ENCODE measurements around the gene ARHGEF12. TPM values are rescaled to one million over a fixed set of nuclear protein-coding genes. Genes with fewer than 3 reads are reported as not detected.

Gene ARHGEF12
- total RNA-seq, 2 experiments from 2014 or later = 8.1 to 9.2 TPM

DNA sequence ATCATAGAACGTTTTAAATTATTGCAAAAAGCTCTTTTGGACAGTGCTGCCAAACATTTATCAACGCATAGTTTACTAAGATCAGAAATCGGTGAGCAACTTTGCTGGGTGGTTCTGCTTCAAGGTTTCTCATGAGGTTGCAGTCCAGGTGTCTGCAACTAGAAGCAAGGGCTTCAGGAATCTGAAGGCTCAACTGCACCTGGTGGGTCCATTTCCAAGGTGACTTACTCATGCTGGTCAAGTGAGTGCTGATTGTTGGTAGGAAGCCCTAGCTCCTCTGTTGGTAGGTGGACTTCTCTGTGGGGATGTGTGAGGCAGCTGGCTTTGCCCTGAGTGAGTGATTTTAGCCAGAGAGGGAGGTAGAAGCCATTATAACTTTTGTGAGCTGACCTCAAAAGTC, 22.5 kb downstream of the ARHGEF12 start:
- CTCF ChIA-PET = no interaction called here
- Mint-ChIP-seq H3K4me3 (no peak overlapping the region), H3K27ac (no peak overlapping the region), H3K4me1 (no peaks in the 10 kb centered on the region), H3K36me3 (ENCODE audit: low read depth) (no peaks in the 10 kb centered on the region), H3K9me3 (peaks cover 3% of the 10 kb centered on the region), H3K27me3 (peaks cover 41% of the 10 kb centered on the region)
- no peak for DNase-seq
- POLR2A ChIA-PET = no interaction called here

DNA sequence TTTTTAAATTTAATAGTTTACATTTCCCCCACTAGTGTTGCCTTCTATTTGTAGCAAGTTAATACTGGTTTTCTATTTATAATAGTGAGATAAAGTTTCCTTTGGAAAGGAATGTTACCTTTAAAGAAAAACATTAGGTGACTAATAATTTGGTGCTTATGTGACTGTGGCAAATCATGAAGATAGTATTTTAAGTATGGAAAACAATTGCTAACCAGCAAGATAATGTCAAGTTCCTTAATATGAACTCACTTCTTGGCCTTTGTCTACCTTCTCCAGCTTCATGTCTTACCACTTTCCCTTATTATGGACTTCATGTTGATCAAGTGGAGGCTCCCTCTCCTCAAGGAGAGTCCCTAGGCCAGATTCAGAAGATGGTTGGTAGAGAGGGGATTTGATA, 27.2 kb downstream of the ARHGEF12 start:
- Mint-ChIP-seq H3K36me3 (ENCODE audit: low read depth) (no peaks in the 10 kb centered on the region), H3K4me1 (no peaks in the 10 kb centered on the region), H3K27me3 (peaks cover 30% of the 10 kb centered on the region), H3K27ac (no peak overlapping the region), H3K9me3 (no peaks in the 10 kb centered on the region), H3K4me3 (no peak overlapping the region)
- POLR2A ChIA-PET = no interaction called here
- DNase-seq = no peak
- CTCF ChIA-PET = no interaction called here

DNA sequence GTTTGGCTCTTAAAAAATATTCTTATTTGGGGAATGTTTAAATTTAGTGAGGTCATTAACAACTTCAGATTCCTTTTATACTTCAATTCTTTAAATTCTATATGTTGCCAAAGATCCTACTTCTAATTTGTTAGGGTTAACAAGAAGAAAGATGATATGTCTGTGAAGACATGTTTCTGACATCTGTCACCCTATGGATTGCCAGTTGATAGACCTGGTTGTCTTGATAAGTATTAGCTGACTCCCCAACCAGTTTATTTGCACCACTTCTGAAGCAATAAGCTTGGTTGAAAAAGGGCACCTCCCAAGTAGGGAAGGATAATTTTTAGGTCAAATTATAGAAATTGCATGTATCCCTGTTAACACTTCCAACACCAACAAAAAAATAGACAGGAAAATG, 29.3 kb downstream of the ARHGEF12 start:
- no peak for DNase-seq
- H3K4me1 Mint-ChIP-seq = no peaks in the 10 kb centered on the region
- ChIA-PET CTCF (no interaction called here), POLR2A (no interaction called here)
- no peaks in the 10 kb centered on the region for H3K9me3 Mint-ChIP-seq
- no peak overlapping the region for H3K4me3 Mint-ChIP-seq
- H3K27ac Mint-ChIP-seq = no peak overlapping the region
- H3K27me3 Mint-ChIP-seq = peaks cover 22% of the 10 kb centered on the region
- H3K36me3 Mint-ChIP-seq (ENCODE audit: low read depth) = no peaks in the 10 kb centered on the region

DNA sequence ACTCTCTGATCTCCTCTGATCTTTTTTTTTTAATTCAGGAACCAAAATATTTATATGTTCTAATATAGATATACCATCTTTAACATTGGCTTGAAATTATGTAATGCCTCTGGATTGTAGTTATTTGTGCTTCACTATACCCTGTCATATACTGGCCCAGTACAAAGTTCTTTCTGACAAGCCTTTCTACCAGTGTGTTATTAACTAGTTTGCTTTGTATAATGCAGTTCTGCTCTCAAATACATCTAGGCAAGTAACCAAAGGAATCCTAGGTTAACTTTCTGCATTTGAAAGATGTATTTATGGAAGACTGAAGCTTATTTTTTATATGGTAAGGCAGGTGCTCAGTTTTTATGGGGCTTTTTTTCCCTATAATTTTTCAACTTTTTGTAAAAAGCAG, 36.1 kb downstream of the ARHGEF12 start:
- H3K9me3 Mint-ChIP-seq = no peaks in the 10 kb centered on the region
- ChIA-PET CTCF (no interaction called here), POLR2A (no interaction called here)
- H3K4me1 Mint-ChIP-seq = no peaks in the 10 kb centered on the region
- no peak overlapping the region for H3K27ac Mint-ChIP-seq
- peaks cover 16% of the 10 kb centered on the region for H3K27me3 Mint-ChIP-seq
- no peaks in the 10 kb centered on the region for H3K36me3 Mint-ChIP-seq (ENCODE audit: low read depth)
- H3K4me3 Mint-ChIP-seq = no peak overlapping the region
- no peak for DNase-seq

DNA sequence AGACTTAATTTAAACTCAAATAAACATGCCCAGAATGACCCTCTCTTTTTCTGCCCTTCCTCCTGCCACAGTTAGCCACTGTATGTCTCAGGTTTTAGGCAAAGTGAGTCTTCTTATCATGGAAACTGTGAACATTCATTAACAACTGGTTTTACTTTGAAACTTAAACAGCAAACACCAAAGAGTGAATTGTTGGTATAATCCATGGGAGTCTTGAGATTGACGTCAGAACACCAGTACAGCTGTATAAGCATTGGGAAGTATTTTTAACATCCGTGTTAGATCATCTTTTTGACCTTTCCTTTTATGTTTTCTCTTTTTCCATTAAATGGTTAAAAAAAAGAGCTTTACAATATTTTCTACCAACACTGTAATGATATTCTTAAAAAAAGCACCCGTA, 38.9 kb downstream of the ARHGEF12 start:
- no peaks in the 10 kb centered on the region for H3K4me1 Mint-ChIP-seq
- H3K36me3 Mint-ChIP-seq (ENCODE audit: low read depth) = no peaks in the 10 kb centered on the region
- H3K9me3 Mint-ChIP-seq = peaks cover 9% of the 10 kb centered on the region
- CTCF ChIA-PET = interaction anchor here (0.6 to 1.3 kb wide), 2 partner anchors 20 to 907 kb away, joined by 3 to 4 read pairs; no protein-coding TSS in a partner anchor
- POLR2A ChIA-PET = no interaction called here
- DNase-seq = no peak
- peaks cover 23% of the 10 kb centered on the region for H3K27me3 Mint-ChIP-seq
- no peak overlapping the region for H3K4me3 Mint-ChIP-seq
- H3K27ac Mint-ChIP-seq = no peak overlapping the region

DNA sequence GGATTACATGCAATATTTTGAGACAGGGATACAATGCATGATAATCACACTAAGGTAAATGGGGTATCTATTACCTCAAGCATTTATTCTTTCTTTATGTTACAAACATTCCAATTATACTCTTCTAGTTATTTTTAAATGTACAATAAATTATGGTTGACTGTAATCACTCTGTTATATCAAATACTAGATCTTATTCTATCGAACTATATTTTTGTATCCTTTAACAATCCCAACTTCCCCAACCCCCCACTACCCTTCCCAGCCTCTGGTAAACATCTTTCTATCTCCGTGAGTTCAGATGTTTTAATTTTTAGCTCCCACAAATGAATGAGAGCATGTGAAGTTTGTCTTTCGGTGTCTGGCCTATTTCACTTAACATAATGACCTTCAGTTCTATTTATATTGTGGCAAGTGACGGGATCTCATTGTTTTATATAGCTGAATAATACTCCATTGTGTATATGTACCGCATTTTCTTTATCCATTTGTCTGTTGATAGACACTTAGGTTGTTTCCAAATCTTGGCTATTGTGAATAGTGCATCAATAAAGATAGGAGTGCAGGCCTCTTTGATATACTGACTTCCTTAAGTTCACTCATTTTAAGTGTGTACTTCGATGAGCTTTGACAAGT, 40.5 kb downstream of the ARHGEF12 start:
- no peak for DNase-seq
- H3K27ac Mint-ChIP-seq = no peak overlapping the region
- H3K27me3 Mint-ChIP-seq = peaks cover 29% of the 10 kb centered on the region
- no peaks in the 10 kb centered on the region for H3K36me3 Mint-ChIP-seq (ENCODE audit: low read depth)
- POLR2A ChIA-PET = no interaction called here
- peaks cover 9% of the 10 kb centered on the region for H3K9me3 Mint-ChIP-seq
- no peak overlapping the region for H3K4me3 Mint-ChIP-seq
- H3K4me1 Mint-ChIP-seq = no peaks in the 10 kb centered on the region
- CTCF ChIA-PET = interaction anchor here (0.5 kb wide), 1 partner anchor 116 kb away, joined by 3 read pairs; no protein-coding TSS in a partner anchor

DNA sequence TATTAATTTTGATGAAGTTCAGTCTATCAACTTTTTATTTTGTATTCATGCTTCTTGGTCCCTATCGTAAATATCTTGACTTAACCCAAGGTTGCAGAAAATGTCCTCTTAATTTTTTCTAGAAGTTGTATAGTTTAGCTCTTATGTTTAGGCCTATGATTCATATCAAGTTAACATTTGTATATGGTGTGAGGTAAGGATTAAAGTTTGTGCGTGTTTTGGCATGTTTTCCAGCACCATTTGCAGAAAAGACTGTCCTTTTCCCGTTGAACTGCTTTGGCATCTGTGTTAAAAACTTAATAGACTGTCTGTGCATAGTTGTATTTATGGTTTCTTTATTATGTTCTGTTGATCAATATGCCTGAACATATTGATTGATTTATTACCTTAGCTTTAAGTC, 42.3 kb downstream of the ARHGEF12 start:
- Mint-ChIP-seq H3K4me1 (no peaks in the 10 kb centered on the region), H3K36me3 (ENCODE audit: low read depth) (no peaks in the 10 kb centered on the region), H3K27ac (no peak overlapping the region), H3K4me3 (no peak overlapping the region), H3K27me3 (peaks cover 28% of the 10 kb centered on the region), H3K9me3 (peaks cover 9% of the 10 kb centered on the region)
- CTCF ChIA-PET = no interaction called here
- no peak for DNase-seq
- POLR2A ChIA-PET = no interaction called here

DNA sequence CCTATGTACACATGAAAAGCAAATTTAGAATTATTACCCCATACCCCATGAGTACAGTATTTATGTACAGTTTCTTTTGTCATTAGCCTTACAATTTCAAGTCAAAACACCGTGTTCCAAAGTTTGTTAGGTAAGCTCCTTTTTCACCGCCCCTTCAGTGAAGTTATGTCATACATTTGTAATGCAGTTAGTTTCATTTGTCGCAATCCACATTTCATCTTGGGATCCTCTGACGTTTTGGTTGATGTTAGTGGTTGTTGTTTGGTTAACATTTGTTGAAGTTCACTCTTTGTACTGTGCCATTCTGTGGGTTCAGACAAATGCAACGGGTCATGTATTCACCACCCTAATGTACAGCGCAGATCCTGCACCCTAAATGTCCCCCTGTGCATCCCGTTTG, 45.2 kb downstream of the ARHGEF12 start:
- ChIA-PET POLR2A (no interaction called here), CTCF (no interaction called here)
- H3K36me3 Mint-ChIP-seq (ENCODE audit: low read depth) = no peaks in the 10 kb centered on the region
- H3K27ac Mint-ChIP-seq = no peak overlapping the region
- H3K27me3 Mint-ChIP-seq = peaks cover 39% of the 10 kb centered on the region
- H3K4me1 Mint-ChIP-seq = no peaks in the 10 kb centered on the region
- DNase-seq = no peak
- H3K9me3 Mint-ChIP-seq = peaks cover 9% of the 10 kb centered on the region
- no peak overlapping the region for H3K4me3 Mint-ChIP-seq

DNA sequence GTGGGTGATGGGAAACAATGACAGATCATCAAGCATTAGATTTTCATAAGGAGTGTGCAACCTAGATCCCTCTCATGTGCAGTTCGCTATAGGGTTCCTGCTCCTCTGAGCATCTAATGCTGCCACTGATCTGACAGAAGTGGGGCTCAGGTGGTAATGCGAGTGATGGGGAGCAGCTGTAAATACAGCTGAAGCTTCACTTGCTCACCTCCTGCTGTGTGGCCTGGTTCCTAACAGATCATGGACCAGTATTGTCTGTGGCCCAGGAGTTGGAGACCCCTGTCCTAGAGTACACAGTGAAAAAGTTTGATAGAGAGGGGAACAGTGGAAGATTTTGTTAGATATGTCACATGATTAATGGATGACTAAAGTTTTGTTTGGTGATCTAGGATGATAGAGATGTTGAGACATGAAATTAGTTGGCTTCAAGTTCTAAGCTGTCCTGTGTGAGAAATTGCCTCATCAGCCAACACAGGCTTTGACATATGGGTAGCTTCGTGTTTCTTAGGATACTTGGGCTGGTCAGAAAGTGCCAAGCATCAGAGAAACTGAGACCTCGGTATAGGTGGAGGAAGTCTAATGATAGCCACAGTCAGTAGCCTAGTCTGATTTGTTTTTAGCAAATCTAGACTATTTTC, 47.4 kb downstream of the ARHGEF12 start:
- H3K27ac Mint-ChIP-seq = no peak overlapping the region
- peaks cover 39% of the 10 kb centered on the region for H3K27me3 Mint-ChIP-seq
- CTCF ChIA-PET = no interaction called here
- POLR2A ChIA-PET = no interaction called here
- no peak overlapping the region for H3K4me3 Mint-ChIP-seq
- no peak for DNase-seq
- no peaks in the 10 kb centered on the region for H3K4me1 Mint-ChIP-seq
- no peaks in the 10 kb centered on the region for H3K36me3 Mint-ChIP-seq (ENCODE audit: low read depth)
- H3K9me3 Mint-ChIP-seq = peaks cover 3% of the 10 kb centered on the region

DNA sequence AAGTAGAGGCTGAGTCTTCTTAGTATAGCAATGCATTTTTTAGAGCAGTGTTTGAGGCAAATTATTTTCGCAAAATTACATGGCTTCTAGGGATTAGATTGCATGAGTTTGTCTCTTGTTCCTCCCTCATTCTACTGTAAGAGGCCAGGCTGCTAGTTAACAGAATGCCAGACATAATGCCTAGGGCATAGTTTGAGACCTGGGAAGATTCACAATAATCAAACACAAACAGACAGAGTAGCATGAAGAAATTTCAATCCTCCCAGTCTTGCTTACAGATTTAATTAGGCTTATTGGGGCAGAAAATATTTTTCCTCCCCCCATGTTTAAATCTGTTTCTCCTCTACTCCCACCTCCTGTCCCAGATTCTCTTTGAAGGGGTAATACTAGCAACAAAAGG, 48.3 kb downstream of the ARHGEF12 start:
- Mint-ChIP-seq H3K27me3 (peaks cover 44% of the 10 kb centered on the region), H3K36me3 (ENCODE audit: low read depth) (no peaks in the 10 kb centered on the region), H3K27ac (no peak overlapping the region), H3K9me3 (no peaks in the 10 kb centered on the region), H3K4me1 (no peaks in the 10 kb centered on the region), H3K4me3 (no peak overlapping the region)
- ChIA-PET CTCF (no interaction called here), POLR2A (no interaction called here)
- DNase-seq = no peak

DNA sequence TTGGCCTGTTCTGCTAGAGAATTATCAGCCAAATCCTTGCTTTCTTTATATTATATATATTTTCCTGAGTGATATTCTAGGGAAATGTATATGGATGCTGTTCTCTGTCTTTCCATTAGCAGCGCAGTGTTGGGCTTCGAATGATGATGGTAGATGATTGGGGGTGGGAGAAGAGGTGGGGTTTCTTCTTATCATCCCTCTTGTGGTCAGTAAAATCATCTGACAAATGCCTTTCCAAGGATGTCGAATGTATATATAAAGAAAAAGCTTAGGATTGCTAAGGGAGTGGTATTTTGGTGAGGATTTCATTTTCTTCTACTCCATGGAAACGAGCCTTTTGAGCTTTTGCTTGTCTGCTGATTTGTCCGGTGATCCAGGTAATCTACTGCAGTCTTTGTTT, 48.9 kb downstream of the ARHGEF12 start:
- Mint-ChIP-seq H3K27me3 (peaks cover 45% of the 10 kb centered on the region), H3K9me3 (no peaks in the 10 kb centered on the region), H3K36me3 (ENCODE audit: low read depth) (no peaks in the 10 kb centered on the region), H3K4me3 (no peak overlapping the region), H3K4me1 (no peaks in the 10 kb centered on the region), H3K27ac (no peak overlapping the region)
- ChIA-PET CTCF (no interaction called here), POLR2A (no interaction called here)
- DNase-seq = no peak

DNA sequence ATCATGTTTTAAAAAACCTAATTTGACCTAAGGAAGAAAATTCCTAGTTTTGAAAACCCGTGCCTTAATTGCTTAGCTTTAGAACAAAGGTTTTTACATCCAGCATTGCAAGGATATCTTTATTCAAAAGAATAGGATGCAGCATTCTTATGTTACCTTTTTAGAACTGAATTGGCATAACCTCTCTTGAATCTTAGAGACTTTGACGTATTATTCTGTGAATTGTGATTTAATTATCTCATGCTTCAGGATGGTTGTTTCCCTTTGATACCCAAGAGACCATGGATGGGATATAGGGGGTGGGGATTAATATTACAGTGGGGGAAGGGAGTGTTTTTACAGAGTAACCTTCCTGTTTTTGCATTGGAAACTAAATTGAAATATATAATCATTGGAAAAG, 49.4 kb downstream of the ARHGEF12 start:
- no peak for DNase-seq
- H3K9me3 Mint-ChIP-seq = no peaks in the 10 kb centered on the region
- no peak overlapping the region for H3K4me3 Mint-ChIP-seq
- no peaks in the 10 kb centered on the region for H3K36me3 Mint-ChIP-seq (ENCODE audit: low read depth)
- CTCF ChIA-PET = no interaction called here
- POLR2A ChIA-PET = no interaction called here
- peaks cover 50% of the 10 kb centered on the region for H3K27me3 Mint-ChIP-seq
- no peak overlapping the region for H3K27ac Mint-ChIP-seq
- H3K4me1 Mint-ChIP-seq = no peaks in the 10 kb centered on the region

DNA sequence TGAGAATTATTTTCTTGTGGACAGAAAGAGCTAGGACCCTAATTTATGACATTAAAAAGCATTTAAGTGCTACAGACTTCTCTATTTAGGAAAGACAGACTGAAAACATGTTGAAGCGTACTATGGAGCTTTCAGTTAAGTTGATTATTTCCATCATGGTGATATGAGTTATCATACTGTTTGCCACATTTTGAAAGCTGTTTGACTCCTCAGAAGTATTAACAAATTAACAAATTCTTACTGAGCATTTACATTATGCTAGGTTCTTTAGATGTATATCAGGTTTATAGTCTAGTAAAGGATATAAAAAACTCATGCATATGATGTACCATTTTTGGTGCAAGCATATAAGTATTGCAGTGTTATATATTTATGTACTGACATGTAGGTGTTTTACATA, 50.1 kb downstream of the ARHGEF12 start:
- Mint-ChIP-seq H3K27me3 (peaks cover 49% of the 10 kb centered on the region), H3K4me1 (no peaks in the 10 kb centered on the region), H3K27ac (no peak overlapping the region), H3K36me3 (ENCODE audit: low read depth) (no peaks in the 10 kb centered on the region), H3K9me3 (no peaks in the 10 kb centered on the region), H3K4me3 (no peak overlapping the region)
- POLR2A ChIA-PET = no interaction called here
- CTCF ChIA-PET = no interaction called here
- no peak for DNase-seq

DNA sequence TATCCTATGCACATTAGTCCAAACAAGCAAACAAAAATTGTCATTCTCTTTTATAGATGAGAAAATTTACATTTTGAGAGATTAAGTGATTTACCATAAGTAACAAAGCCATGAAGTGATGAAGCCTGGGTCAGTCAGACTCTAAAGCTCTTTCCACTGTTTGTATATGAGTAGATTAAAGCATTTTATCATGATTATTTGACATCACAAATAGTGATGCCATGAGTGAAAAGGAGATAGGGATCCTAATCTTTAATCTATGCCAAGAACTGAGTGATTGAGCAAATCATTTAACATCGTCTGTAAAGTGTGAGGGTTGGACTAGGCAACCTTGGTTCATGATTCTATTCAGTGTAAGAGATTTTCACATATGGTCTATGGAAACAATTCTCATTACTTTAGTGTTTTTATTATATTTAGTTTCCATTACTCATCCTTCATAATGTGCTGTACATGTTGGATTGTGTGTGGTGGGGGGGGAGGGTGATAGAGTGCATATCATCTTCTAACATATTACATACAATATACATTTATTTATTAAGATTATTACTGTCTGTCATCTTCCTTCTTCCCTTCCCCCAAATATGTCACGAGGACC, 50.7 kb downstream of the ARHGEF12 start:
- Mint-ChIP-seq H3K4me3 (no peak overlapping the region), H3K4me1 (no peaks in the 10 kb centered on the region), H3K9me3 (no peaks in the 10 kb centered on the region), H3K27me3 (peaks cover 47% of the 10 kb centered on the region), H3K36me3 (ENCODE audit: low read depth) (no peaks in the 10 kb centered on the region), H3K27ac (no peak overlapping the region)
- DNase-seq = no peak
- POLR2A ChIA-PET = no interaction called here
- CTCF ChIA-PET = no interaction called here

Data from activated CD4-positive, alpha-beta T cell treated with anti-CD3 and anti-CD28 coated beads, Interleukin-2, amount 10 ng/mL, durations not matched to agents 7 days and 5 days (primary cell).